Prostate gland (tissue), 2 donors: ENCODE data around the gene INSYN2B. TPM values are rescaled to one million over a fixed set of nuclear protein-coding genes. Genes with fewer than 3 reads are reported as not detected.
A peak's percentile ranks its signal among the peaks of the same experiment; 100 is the strongest.

Experiments
- DNase-seq: peaks from one replicate; pipeline ENCODE4 v3.0.0-alpha.2; 2019; ENCODE audit warnings: low spot score
- H3K27ac ChIP-seq, 2 donors: fragments of 200-600 bp; sonication (generic); 2 replicates each; pipeline ENCODE4 v1.5.1; 2017 to 2019
- H3K27me3 ChIP-seq: fragments of 200-600 bp; sonication (generic); replicated peaks from 2 replicates; pipeline ENCODE4 v1.5.1; 2019; ENCODE audit not compliant: insufficient read depth
- H3K36me3 ChIP-seq, 2 donors: fragments of 200-600 bp; sonication (generic); 1 replicate in 1 of 2; 2 replicates in 1 of 2; pipeline versions ENCODE4 v1.5.1 to v1.8.1; 2017 to 2019
- H3K4me1 ChIP-seq: fragments of 200-600 bp; sonication (generic); replicated peaks from 2 replicates; pipeline ENCODE4 v1.5.1; 2019
- H3K4me3 ChIP-seq, 2 donors: fragments of 200-600 bp; sonication (generic); 2 replicates each; pipeline ENCODE4 v1.5.1; 2017 to 2019
- H3K9me3 ChIP-seq: fragments of 200-600 bp; sonication (generic); 2 replicates; pipeline ENCODE4 v1.5.1; 2017
- POLR2A ChIP-seq: fragments of 450-650 bp; IDR thresholded peaks from one replicate; pipeline ENCODE4 v1.6.1; 2016; ENCODE audit warnings: antibody characterized with exemption, mild to moderate bottlenecking
- POLR2AphosphoS5 ChIP-seq: sonication (generic); formaldehyde crosslinking; IDR thresholded peaks from one replicate; pipeline ENCODE4 v1.6.1; 2017; ENCODE audit warnings: antibody characterized with exemption
- WGBS: methylation state at CpG from one replicate; pipeline ENCODE4 v1.1.5; 2018; 5-methylcytosine and 5-hydroxymethylcytosine counted together
- intact Hi-C: fragments of 100-400 bp; cut with DNase I; formaldehyde crosslinking; loops from one replicate; pipeline ENCODE4 v1.14.2; 2022
- total RNA-seq, 2 donors: library from RNA; depleted of rRNA; stranded (reverse); fragments of >200 nt; gene quantifications; one replicate each; pipeline ENCODE4 v1.1.0, GENCODE V29; 2016
- TF ChIP-seq, protein P1 (sequence below), 4 experiments: fragments of 200-600 bp in 2 of 4; fragments of 450-650 bp in 2 of 4; sonication (generic) in 2 of 4; IDR thresholded peaks; 1 replicate in 3 of 4; 2 replicates in 1 of 4; pipeline ENCODE4 v1.5.1; 2016 to 2019; ENCODE audit warnings: antibody characterized with exemption in 4 of 4, mild to moderate bottlenecking in 2 of 4, moderate library complexity in 2 of 4

INSYN2B gene
- 1 to 10 TPM in 1 of 2 donors, under 1 TPM in 1; 0.17 to 8.4 TPM for total RNA-seq

DNA sequence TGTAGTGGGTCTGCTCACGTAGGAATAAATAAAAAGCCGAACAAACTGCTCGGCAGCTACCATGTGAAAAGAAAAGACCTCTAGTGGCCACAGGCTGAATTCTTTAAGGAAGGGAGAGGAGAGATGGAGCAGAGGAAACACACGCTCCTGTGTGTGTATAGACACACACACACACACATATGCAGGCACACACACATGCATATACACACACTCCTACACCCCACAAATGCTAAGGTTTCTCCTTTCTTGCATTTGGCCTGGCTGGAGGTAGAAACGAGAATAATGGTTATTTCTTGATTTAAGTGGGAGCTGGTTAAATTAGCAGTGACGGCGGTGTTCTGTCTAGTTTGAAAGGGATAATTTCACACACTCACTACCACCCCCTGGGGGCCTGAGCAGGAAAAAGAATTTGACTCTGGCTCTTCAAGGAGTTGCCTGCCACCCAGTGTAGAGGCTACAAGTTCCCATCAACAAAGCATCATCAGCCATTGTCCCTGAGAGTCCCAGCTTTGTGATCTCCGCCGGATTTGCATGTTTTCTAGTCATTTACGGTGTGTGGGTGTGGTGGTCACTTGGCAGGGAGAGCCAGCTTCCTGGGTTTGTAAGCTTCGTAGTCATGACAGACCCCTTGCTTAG is at the start of gene INSYN2B:
Gene INSYN2B, minus strand, starts transcription at position 78 of the 636 bp plus-strand sequence. CDS start 96,597 bp downstream, outside the sequence.
- TF ChIP-seq POLR2AphosphoS5 (peak; percentile 29), POLR2A (no peak)
- TF ChIP-seq, protein P1, sequence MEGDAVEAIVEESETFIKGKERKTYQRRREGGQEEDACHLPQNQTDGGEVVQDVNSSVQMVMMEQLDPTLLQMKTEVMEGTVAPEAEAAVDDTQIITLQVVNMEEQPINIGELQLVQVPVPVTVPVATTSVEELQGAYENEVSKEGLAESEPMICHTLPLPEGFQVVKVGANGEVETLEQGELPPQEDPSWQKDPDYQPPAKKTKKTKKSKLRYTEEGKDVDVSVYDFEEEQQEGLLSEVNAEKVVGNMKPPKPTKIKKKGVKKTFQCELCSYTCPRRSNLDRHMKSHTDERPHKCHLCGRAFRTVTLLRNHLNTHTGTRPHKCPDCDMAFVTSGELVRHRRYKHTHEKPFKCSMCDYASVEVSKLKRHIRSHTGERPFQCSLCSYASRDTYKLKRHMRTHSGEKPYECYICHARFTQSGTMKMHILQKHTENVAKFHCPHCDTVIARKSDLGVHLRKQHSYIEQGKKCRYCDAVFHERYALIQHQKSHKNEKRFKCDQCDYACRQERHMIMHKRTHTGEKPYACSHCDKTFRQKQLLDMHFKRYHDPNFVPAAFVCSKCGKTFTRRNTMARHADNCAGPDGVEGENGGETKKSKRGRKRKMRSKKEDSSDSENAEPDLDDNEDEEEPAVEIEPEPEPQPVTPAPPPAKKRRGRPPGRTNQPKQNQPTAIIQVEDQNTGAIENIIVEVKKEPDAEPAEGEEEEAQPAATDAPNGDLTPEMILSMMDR (IDR thresholded peaks at IDR 0.05), result peak; percentile 47 to 76 (median 56)
- no peaks in the 10 kb centered on the region for H3K9me3 ChIP-seq
- intact Hi-C loops, result loop anchor here (5.0 kb wide), 1 partner anchor 278 kb away; no protein-coding TSS in a partner anchor
- no peaks in the 10 kb centered on the region for H3K27me3 ChIP-seq
- H3K4me1 ChIP-seq, result no peaks in the 10 kb centered on the region
- H3K4me3 ChIP-seq, result peak within 1 kb of the TSS in 1 of 2 donors; percentile 13
- no peak within 1 kb of the TSS for H3K27ac ChIP-seq
- peak; percentile 71 for DNase-seq
- 12% methylated on average over 11 of the region's 11 CpGs for WGBS
- H3K36me3 ChIP-seq, result no peaks in the 10 kb centered on the region

DNA sequence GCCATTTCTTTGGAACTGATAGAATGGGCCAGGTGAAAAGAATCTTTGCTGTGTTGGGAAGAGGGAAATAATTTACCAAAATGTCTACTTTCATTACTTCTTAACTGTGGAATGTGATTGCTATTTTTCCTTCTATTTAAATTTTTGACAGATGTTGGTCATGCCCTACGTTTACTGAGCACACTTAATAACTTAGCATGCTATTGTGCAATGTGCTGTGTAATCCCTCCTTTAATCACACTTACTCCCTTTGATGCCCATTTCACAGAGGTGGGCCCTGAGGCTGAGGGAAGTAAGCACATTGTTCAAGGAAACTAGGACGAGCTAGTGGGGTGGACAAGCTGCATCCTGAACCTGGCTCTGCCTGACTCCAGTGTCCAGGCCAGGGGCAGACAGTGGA is 47.8 kb upstream of the INSYN2B start:
- intact Hi-C loops, result no loop called here
- Histone ChIP-seq H3K4me3 (no peak overlapping the region), H3K36me3 (no peaks in the 10 kb centered on the region), H3K4me1 (no peaks in the 10 kb centered on the region), H3K27me3 (no peaks in the 10 kb centered on the region), H3K9me3 (no peaks in the 10 kb centered on the region), H3K27ac (no peak overlapping the region)
- no peak for DNase-seq
- TF ChIP-seq, protein P1 (IDR thresholded peaks at IDR 0.05), result no peak
- TF ChIP-seq POLR2AphosphoS5, result no peak
- no peak for TF ChIP-seq POLR2A
- WGBS, result 73% methylated on average over 2 of the region's 2 CpGs

DNA sequence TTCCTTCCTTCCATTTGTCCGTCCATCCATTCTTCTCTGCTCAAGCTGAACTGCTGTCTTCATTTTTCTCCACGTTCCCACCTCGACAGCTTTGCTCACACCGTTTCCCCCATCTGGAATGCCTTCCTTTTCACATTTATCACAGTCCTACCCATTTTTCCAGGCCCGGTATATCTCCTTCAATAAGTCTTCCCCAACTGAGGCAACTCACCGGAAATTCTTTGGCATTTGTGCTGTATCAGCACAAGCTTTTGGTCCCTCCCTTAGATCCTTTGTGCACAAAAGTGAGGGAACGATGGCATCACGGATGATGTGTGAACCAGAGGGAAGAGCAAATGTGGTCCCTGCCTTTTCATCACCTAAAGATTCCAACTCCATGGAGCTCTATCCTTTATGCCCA is 45.6 kb upstream of the INSYN2B start:
- intact Hi-C loops, result no loop called here
- Histone ChIP-seq H3K9me3 (no peaks in the 10 kb centered on the region), H3K27ac (no peak overlapping the region), H3K36me3 (no peaks in the 10 kb centered on the region), H3K4me1 (no peaks in the 10 kb centered on the region), H3K4me3 (no peak overlapping the region), H3K27me3 (no peaks in the 10 kb centered on the region)
- TF ChIP-seq POLR2A, result no peak
- no peak for TF ChIP-seq POLR2AphosphoS5
- TF ChIP-seq, protein P1 (IDR thresholded peaks at IDR 0.05), result no peak
- WGBS, result 90% methylated on average over 8 of the region's 8 CpGs
- no peak for DNase-seq

DNA sequence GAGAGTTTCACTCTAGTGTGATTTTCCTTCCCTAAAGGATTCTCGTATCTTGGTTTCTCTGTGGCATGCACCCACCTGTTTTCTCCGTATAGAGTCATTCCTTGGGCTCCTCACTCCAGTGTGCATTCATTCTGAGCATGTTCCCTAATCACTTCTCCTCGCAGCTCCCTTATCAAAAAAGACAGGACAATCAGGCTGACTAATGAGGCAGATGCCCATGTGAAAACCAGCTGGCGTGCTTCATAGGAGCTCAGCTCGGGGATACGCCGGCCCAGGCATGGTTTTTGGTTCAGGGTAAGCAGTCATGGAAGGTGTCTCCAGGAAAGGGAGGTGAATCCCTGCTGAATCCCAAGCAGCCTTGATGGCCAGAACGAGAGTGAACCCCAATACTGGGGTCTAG is 41.2 kb upstream of the INSYN2B start:
- intact Hi-C loops, result no loop called here

More for the DNA sequence above, 41.2 kb upstream of the INSYN2B start:
- TF ChIP-seq, protein P1 (IDR thresholded peaks at IDR 0.05), result no peak
- TF ChIP-seq POLR2A, result no peak
- no peak for TF ChIP-seq POLR2AphosphoS5
- WGBS, result 83% methylated on average over 8 of the region's 8 CpGs
- H3K9me3 ChIP-seq, result no peaks in the 10 kb centered on the region
- no peaks in the 10 kb centered on the region for H3K4me1 ChIP-seq
- no peak for DNase-seq
- no peaks in the 10 kb centered on the region for H3K27me3 ChIP-seq
- no peak overlapping the region for H3K4me3 ChIP-seq
- no peaks in the 10 kb centered on the region for H3K36me3 ChIP-seq
- H3K27ac ChIP-seq, result no peak overlapping the region
